Measurements from ENCODE around the gene CLEC7A. TPM values are rescaled to one million over a fixed set of nuclear protein-coding genes. Genes with fewer than 3 reads are reported as not detected.

CLEC7A gene
- total RNA-seq, 1 experiment from 2014 or later = not detected

DNA sequence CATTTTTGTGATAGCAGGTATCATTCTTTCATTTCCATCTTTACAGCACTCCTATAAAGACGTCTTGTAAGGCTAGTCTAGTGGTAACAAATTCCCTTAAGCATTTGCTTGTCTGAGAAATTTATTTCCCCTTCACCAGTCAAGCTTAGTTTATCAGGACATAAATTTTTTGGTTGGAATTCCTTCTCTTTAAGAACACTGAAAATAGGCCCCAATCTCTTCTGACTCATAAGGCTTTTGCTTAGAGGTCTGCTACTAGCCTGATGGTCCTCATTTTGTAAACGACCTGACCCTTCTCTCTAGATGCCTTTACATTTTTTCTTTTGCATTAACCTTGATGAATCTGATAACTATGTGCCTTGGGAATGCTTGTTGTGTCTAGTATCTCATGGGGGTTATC, 21.6 kb upstream of the CLEC7A start:
- H3K36me3 ChIP-seq (ENCODE audit: control insufficient read depth, insufficient read depth, low read length) = no peaks in the 10 kb centered on the region
- no peak overlapping the region for H3K4me3 ChIP-seq (ENCODE audit: low read depth, low read length)
- BruUV-seq (replicated peaks) = no TSS peak
- Mint-ChIP-seq H3K4me1 (ENCODE audit: low read depth, unreplicated experiment) (peaks cover 6% of the 10 kb centered on the region), H3K4me3 (ENCODE audit: unreplicated experiment) (no peak overlapping the region), H3K27me3 (ENCODE audit: insufficient read depth, unreplicated experiment) (no peaks in the 10 kb centered on the region), H3K36me3 (ENCODE audit: insufficient read depth, unreplicated experiment) (peaks cover 17% of the 10 kb centered on the region), H3K9me3 (ENCODE audit: unreplicated experiment) (no peaks in the 10 kb centered on the region), H3K27ac (ENCODE audit: unreplicated experiment) (no peak overlapping the region)
- no peaks in the 10 kb centered on the region for H3K27me3 ChIP-seq (replicated peaks; ENCODE audit: control insufficient read depth, insufficient read depth, low read length)
- DNase-seq = no peak
- H3K4me1 ChIP-seq = no peaks in the 10 kb centered on the region
- POLR2A ChIA-PET = interaction anchor here (0.5 kb wide), 1 partner anchor 38 kb away, joined by 4 read pairs; no protein-coding TSS in a partner anchor
- TF ChIP-seq CTCF (IDR thresholded peaks at IDR 0.05; ENCODE audit: insufficient read depth in 1 of 2, low read depth in 1 of 2, low read length in 1 of 2, severe bottlenecking in 1 of 2, unreplicated experiment in 1 of 2) = no peak
- CTCF ChIA-PET = interaction anchor here (3.3 kb wide), 1 partner anchor 25 kb away, joined by 80 read pairs; no protein-coding TSS in a partner anchor
- intact Hi-C loops (cut with micrococcal nuclease; ENCODE audit: unreplicated experiment) = no loop called here
- no peaks in the 10 kb centered on the region for H3K9me3 ChIP-seq

GRCh38 chr12:10147714-10148403, 17.9 kb upstream of the CLEC7A start:
- CTCF ChIA-PET = no interaction called here

GRCh38 chr12:10142976-10143589, 13.1 kb upstream of the CLEC7A start:
- intact Hi-C loops (cut with micrococcal nuclease; ENCODE audit: unreplicated experiment) = no loop called here
- no peaks in the 10 kb centered on the region for H3K4me1 Mint-ChIP-seq (ENCODE audit: low read depth, unreplicated experiment)
- no peaks in the 10 kb centered on the region for H3K36me3 ChIP-seq (ENCODE audit: control insufficient read depth, insufficient read depth, low read length)
- no peaks in the 10 kb centered on the region for H3K27me3 Mint-ChIP-seq (ENCODE audit: insufficient read depth, unreplicated experiment)
- no peak overlapping the region for H3K4me3 Mint-ChIP-seq (ENCODE audit: unreplicated experiment)
- CTCF ChIA-PET = interaction anchor here (0.6 to 1.7 kb wide), 4 partner anchors 10 to 348 kb away, joined by 3 to 5 read pairs (median 3); partner anchors contain the start of gene CLEC12B
- no TSS peak for BruUV-seq (replicated peaks)
- no peak overlapping the region for H3K27ac Mint-ChIP-seq (ENCODE audit: unreplicated experiment)
- H3K36me3 Mint-ChIP-seq (ENCODE audit: insufficient read depth, unreplicated experiment) = no peaks in the 10 kb centered on the region
- no peak overlapping the region for H3K4me3 ChIP-seq (ENCODE audit: low read depth, low read length)
- no peaks in the 10 kb centered on the region for H3K27me3 ChIP-seq (replicated peaks; ENCODE audit: control insufficient read depth, insufficient read depth, low read length)
- H3K9me3 Mint-ChIP-seq (ENCODE audit: unreplicated experiment) = no peaks in the 10 kb centered on the region
- no peak for TF ChIP-seq CTCF (IDR thresholded peaks at IDR 0.05; ENCODE audit: insufficient read depth in 1 of 2, low read depth in 1 of 2, low read length in 1 of 2, severe bottlenecking in 1 of 2, unreplicated experiment in 1 of 2)
- no peaks in the 10 kb centered on the region for H3K9me3 ChIP-seq
- POLR2A ChIA-PET = no interaction called here
- H3K4me1 ChIP-seq = no peaks in the 10 kb centered on the region
- DNase-seq = no peak

More at GRCh38 chr12:10147714-10148403, 17.9 kb upstream of the CLEC7A start:
- no peaks in the 10 kb centered on the region for H3K27me3 ChIP-seq (replicated peaks; ENCODE audit: control insufficient read depth, insufficient read depth, low read length)
- POLR2A ChIA-PET = interaction anchor here (0.8 kb wide), 1 partner anchor 64 kb away, joined by 3 read pairs; the partner anchor contains the start of gene GABARAPL1
- Mint-ChIP-seq H3K36me3 (ENCODE audit: insufficient read depth, unreplicated experiment) (peaks cover under 1% of the 10 kb centered on the region), H3K27me3 (ENCODE audit: insufficient read depth, unreplicated experiment) (no peaks in the 10 kb centered on the region), H3K27ac (ENCODE audit: unreplicated experiment) (no peak overlapping the region), H3K4me3 (ENCODE audit: unreplicated experiment) (no peak overlapping the region), H3K9me3 (ENCODE audit: unreplicated experiment) (no peaks in the 10 kb centered on the region), H3K4me1 (ENCODE audit: low read depth, unreplicated experiment) (no peaks in the 10 kb centered on the region)
- TF ChIP-seq CTCF (IDR thresholded peaks at IDR 0.05; ENCODE audit: insufficient read depth in 1 of 2, low read depth in 1 of 2, low read length in 1 of 2, severe bottlenecking in 1 of 2, unreplicated experiment in 1 of 2) = no peak
- H3K36me3 ChIP-seq (ENCODE audit: control insufficient read depth, insufficient read depth, low read length) = no peaks in the 10 kb centered on the region
- no peaks in the 10 kb centered on the region for H3K9me3 ChIP-seq
- no TSS peak for BruUV-seq (replicated peaks)
- DNase-seq = no peak
- no peaks in the 10 kb centered on the region for H3K4me1 ChIP-seq
- H3K4me3 ChIP-seq (ENCODE audit: low read depth, low read length) = no peak overlapping the region
- intact Hi-C loops (cut with micrococcal nuclease; ENCODE audit: unreplicated experiment) = no loop called here

All from Caco-2 (cell line).